GM18858 (cell line): ENCODE data around the gene MRPL36.

Experiments used
- ATAC-seq: cut with Tn5 transposase; IDR thresholded peaks from one replicate; pipeline ENCODE4 v1.9.1; 2021; ENCODE audit not compliant: unreplicated experiment

MRPL36 gene

DNA sequence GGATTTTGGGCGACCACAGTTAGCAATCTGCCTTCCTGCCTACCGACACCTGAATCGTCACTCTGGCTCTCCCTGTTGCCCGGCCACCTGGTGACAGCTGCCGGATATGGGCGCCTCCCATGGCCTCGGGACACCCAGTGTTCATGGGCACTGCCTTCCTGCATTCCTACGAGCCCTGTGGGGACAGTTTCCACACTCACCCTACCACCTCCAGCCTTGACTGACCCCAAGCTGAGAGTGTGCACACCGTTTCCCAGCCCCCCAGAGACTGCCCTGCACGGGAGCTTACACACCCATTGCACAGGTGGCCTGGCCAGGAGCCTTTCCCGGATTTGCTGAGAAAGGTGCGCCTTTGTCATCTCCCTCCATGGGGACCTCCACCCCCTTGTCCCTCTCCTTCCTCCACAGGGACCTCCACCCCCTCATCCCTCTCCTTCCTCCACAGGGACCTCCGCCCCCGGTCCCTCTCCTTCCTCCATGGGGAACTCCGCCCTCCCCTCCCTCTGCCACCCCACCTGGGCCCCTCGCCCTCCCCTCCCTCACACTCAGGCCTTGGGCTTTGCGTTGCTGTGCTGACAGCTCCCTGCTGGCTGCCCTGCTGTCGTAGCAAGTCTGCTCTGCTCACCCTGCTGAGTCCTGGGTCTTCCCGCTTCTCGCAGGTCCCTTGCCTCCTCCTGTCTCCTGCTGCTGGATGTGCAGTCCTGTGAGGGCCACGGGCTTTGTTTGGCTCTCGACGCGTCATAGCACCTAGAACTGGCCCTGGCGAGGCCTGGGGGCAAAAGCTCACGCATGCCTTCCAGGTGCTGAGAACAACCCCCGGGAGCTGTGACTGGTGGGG, 48.4 kb downstream of the MRPL36 start:
- ATAC-seq = no peak

DNA sequence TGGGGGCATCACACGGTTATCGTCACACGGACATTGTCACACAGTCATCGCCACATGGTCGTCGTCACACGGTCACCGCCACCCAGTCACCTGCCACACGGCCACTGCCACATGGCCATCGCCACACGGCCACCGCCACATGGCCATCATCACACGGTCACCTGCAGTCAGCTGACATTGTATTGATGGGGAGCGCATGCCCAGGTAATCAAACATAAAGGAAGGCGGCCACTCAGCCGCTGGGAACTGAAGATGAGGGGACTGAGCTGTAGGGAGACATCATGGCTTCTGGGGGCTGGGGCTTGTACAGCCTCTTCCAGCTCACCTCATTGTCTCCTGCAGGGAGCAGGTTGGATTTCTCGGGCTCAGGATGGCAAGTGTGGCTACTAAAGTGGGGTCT, 49.2 kb downstream of the MRPL36 start:
- ATAC-seq = no peak

DNA sequence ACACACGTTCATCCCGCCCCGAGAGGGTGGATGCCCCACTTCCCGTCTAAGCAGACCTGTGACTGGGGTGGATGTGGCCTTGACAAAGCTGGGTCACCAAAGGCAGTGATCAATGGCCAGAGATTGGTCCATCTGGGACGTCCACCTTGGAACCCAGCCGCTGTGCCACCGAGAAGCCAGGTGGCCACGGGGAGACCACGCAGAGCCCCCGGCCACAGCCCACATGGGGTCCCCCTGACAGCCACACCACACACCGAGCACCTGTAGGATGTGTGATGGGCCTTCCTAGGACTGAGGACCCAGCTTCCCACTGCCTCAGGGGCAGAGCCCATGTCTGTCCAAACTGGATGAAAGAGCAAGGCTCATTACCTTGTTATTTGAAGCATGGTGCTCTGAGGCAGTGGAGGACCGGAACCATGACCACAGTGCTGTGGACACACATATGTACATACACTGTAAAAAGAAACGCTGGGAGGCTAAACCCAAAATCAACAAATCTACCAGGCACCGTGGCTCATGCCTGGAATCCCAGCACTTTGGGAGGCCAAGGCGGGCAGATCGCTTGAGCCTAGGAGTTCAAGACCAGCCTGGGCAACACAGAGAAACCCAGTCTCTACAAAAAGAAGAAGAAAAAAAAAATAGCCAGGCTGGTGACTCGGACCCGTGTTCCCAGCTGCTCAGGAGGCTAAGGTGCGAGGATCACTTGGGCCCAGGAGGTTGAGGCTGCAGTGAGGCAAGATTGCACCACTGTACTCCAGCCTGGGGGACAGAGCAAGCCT, 50.1 kb downstream of the MRPL36 start:
- ATAC-seq = no peak

DNA sequence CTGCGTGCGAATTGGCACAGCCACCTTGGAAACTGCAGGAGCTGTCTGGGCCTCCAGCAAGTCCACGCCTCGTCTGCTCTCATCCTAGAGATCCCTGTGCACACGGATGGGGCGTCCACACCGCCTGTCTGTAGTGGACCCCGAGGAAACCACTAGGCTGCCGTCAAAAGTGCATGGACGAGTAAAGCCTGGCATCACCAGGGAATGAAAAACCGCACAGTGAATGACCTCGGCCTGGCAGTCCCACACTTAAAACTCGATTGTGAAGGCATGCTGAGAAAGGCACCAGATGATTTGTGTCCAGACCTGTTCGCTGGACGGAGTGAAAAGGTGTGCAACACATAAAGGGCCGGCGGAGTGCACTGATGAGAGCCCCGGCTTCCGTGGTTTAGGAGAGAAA, 50.8 kb downstream of the MRPL36 start:
- no peak for ATAC-seq
